HEK293T (cell line): ENCODE results near the gene DEFB131B.

Source experiments
- FOXK2 ChIP-seq: fragments of 450-650 bp; IDR thresholded peaks from 2 replicates; pipeline ENCODE4 v1.6.1; 2016; ENCODE audit warnings: mild to moderate bottlenecking
- HDGF ChIP-seq: fragments of 450-650 bp; IDR thresholded peaks from 2 replicates; pipeline ENCODE4 v1.6.1; 2017; ENCODE audit warnings: antibody characterized with exemption, borderline replicate concordance
- L3MBTL2 ChIP-seq: fragments of 450-650 bp; conservative IDR thresholded peaks from 2 replicates; pipeline ENCODE4 v1.6.1; 2016; ENCODE audit warnings: mild to moderate bottlenecking
- NFRKB ChIP-seq: fragments of 450-650 bp; IDR thresholded peaks from 2 replicates; pipeline ENCODE4 v1.6.1; 2016; ENCODE audit warnings: mild to moderate bottlenecking, moderate library complexity
- ZNF384 ChIP-seq: fragments of 450-650 bp; IDR thresholded peaks from 2 replicates; pipeline ENCODE4 v1.6.1; 2016
- TF ChIP-seq, protein P1 (sequence below): fragments of 450-650 bp; IDR thresholded peaks from 2 replicates; pipeline ENCODE4 v1.6.1; 2016

DNA sequence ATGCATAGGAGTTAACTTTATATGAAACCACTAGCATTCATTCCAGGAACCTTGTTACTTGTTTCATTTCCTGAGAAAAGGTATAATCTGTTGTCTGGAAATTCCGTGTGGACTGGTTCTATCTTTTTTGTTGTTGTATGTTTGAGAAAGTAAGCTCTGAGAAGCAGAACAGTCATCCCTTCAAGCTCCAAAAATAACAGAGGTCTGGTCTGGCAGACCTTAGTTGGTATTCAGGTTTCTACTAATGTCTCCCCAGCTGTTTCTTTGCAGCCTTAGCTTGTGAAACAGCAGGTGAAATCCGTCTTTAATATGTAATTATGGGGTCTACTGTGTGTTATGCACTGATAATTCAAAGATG, 53.0 kb downstream of the DEFB131B start:
- TF ChIP-seq ZNF384 (no peak), L3MBTL2 (no peak), HDGF (no peak), NFRKB (no peak), FOXK2 (no peak)
- TF ChIP-seq, protein P1, sequence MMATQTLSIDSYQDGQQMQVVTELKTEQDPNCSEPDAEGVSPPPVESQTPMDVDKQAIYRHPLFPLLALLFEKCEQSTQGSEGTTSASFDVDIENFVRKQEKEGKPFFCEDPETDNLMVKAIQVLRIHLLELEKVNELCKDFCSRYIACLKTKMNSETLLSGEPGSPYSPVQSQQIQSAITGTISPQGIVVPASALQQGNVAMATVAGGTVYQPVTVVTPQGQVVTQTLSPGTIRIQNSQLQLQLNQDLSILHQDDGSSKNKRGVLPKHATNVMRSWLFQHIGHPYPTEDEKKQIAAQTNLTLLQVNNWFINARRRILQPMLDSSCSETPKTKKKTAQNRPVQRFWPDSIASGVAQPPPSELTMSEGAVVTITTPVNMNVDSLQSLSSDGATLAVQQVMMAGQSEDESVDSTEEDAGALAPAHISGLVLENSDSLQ: no peak
